ENCODE data around the gene SCGB1C1. TPM values are rescaled to one million over a fixed set of nuclear protein-coding genes. Genes with fewer than 3 reads are reported as not detected.

The SCGB1C1 gene
- total and polyA plus RNA-seq, 2 of the 8 experiments (the other 6 are each of a cell fraction or from before 2014, with no cell fraction given), result not detected

- no peaks in the 10 kb centered on the region for H3K4me1 ChIP-seq (replicated peaks in 1 of 4; ENCODE audit: control insufficient read depth in 3 of 4, insufficient read depth in 4 of 4, low read length in 3 of 4)
- no peak overlapping the region for H3K4me2 ChIP-seq (ENCODE audit: insufficient read depth in 1 of 2, low read depth in 2 of 2, low read length in 2 of 2)
- H2BK20ac ChIP-seq (ENCODE audit: low read length), result no peak overlapping the region
- no peaks in the 10 kb centered on the region for H3K79me2 ChIP-seq (ENCODE audit: control insufficient read depth in 1 of 2, insufficient read depth in 2 of 2, low read length in 2 of 2)
- H3K23me2 ChIP-seq (ENCODE audit: low read depth, low read length), result no peaks in the 10 kb centered on the region
- WGBS, 2 experiments (ENCODE audit: extremely low coverage in 1 of 2, insufficient coverage in 1 of 2, insufficient read length in 1 of 2, insufficient replicate concordance in 2 of 2, low coverage in 1 of 2, low lambda C conversion rate in 2 of 2, missing lambda C conversion rate in 1 of 2), result 88% methylated on average over 11 of the region's 11 CpGs; no CpG with 5 or more reads in 1 of the 2 experiments
- H3K18ac ChIP-seq (ENCODE audit: extremely low read depth, low read length), result no peak overlapping the region
- H3K79me1 ChIP-seq (ENCODE audit: low read depth, low read length), result no peaks in the 10 kb centered on the region
- H4K20me1 ChIP-seq (replicated peaks in 1 of 2; ENCODE audit: control insufficient read depth in 1 of 2, insufficient read depth in 2 of 2, low read length in 2 of 2), result peaks cover 0 to 1% of the 10 kb centered on the region in 2 experiments
- no peak overlapping the region for H3K14ac ChIP-seq (ENCODE audit: insufficient read length)
- DNase-seq (ENCODE audit: low read depth in 1 of 2, low spot score in 2 of 2) (no peak), FAIRE-seq (no peak)
- H3K23ac ChIP-seq (ENCODE audit: insufficient read length), result no peak overlapping the region
- H3K27me3 ChIP-seq (replicated peaks in 1 of 4; ENCODE audit: control insufficient read depth in 3 of 4, extremely low read depth in 1 of 4, insufficient read depth in 3 of 4, low read length in 3 of 4), result no peaks in the 10 kb centered on the region
- no peak overlapping the region for H3K27ac ChIP-seq (ENCODE audit: low read depth, low read length)
- H3K36me3 ChIP-seq (ENCODE audit: control insufficient read depth in 2 of 4, insufficient read depth in 4 of 4, low read length in 3 of 4), result peaks cover 18 to 39% (median 26%) of the 10 kb centered on the region in 4 experiments
- H4K91ac ChIP-seq (replicated peaks; ENCODE audit: insufficient read length, low read length), result no peak overlapping the region
- ChIA-PET POLR2A (ENCODE audit: partially characterized antibody) (interaction anchor here (0.7 to 8.7 kb wide), 8 partner anchors 8 to 619 kb away, joined by 3 to 99 read pairs (median 6); partner anchors contain the start of genes B4GALNT4, BET1L, IFITM5 and PSMD13), CTCF (ENCODE audit: partially characterized antibody) (interaction anchor here (0.7 to 2.1 kb wide), 11 partner anchors 10 to 178 kb away, joined by 3 to 8 read pairs (median 3); partner anchors contain the start of gene PKP3)
- no peak overlapping the region for H3K4me3 ChIP-seq (ENCODE audit: extremely low read depth in 1 of 4, insufficient read depth in 2 of 4, low read depth in 3 of 4, low read length in 4 of 4)
- no peak overlapping the region for H2BK120ac ChIP-seq (replicated peaks; ENCODE audit: low read depth, low read length)
- no peak overlapping the region for H2BK5ac ChIP-seq (ENCODE audit: low read depth, low read length)
- H4K5ac ChIP-seq (ENCODE audit: insufficient read length, low read depth, low read length), result no peak overlapping the region
- H2BK12ac ChIP-seq (ENCODE audit: low read depth, low read length), result no peak overlapping the region
- H2AK5ac ChIP-seq (ENCODE audit: low read depth, low read length), result no peak overlapping the region
- H3K9me3 ChIP-seq (ENCODE audit: insufficient read depth in 2 of 2, low read depth in 1 of 2, low read length in 1 of 2), result no peaks in the 10 kb centered on the region
- no peak overlapping the region for H3K4ac ChIP-seq (replicated peaks; ENCODE audit: insufficient read length, low read depth, low read length)
- H2AFZ ChIP-seq (ENCODE audit: low read length), result no peak overlapping the region
- H2BK15ac ChIP-seq (ENCODE audit: low read length), result no peak overlapping the region
- H4K8ac ChIP-seq (ENCODE audit: extremely low read depth, insufficient read depth, low read length), result no peak overlapping the region
- no peak overlapping the region for H3K9ac ChIP-seq (replicated peaks in 1 of 4; ENCODE audit: extremely low read depth in 1 of 4, low read depth in 3 of 4, low read length in 3 of 4)
- H3K56ac ChIP-seq (replicated peaks; ENCODE audit: insufficient read length, low read depth, low read length), result no peak overlapping the region
- TF ChIP-seq BRCA1 (IDR thresholded peaks at IDR 0.05; ENCODE audit: low read depth, low read length), result no peak
- no peak for TF ChIP-seq HDAC2 (IDR thresholded peaks at IDR 0.05; ENCODE audit: borderline replicate concordance in 1 of 2, low read depth in 2 of 2, low read length in 2 of 2)
Observed at GRCh38 chr11:216081-216974, 23.4 kb downstream of the SCGB1C1 start.

All from H1 (cell line).